GM18519 (cell line): ENCODE results near the gene TMEM232.

Experiments
- ATAC-seq: cut with Tn5 transposase; IDR thresholded peaks from one replicate; pipeline ENCODE4 v1.9.1; 2021; ENCODE audit warnings: mild to moderate bottlenecking, moderate library complexity; ENCODE audit not compliant: unreplicated experiment, low FRiP score

The TMEM232 gene

DNA sequence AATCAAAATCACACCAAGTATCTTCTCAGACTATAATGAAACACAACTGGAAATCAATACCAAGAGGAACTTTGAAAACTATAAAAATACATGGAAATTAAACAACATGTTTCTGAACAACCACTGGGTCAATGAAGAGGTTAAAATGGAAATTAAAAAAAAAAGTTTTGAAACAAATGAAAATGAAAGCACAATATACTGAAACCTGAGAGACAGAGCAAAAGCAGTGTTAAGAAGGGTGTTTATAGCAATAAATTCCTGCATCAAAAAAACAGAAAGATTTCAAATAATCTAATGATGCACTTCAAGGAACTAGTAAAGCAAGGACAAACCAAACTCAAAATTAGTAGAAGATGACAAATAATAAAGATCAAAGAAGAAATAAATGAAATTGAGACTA, 92.0 kb downstream of the TMEM232 start:
- no peak for ATAC-seq

DNA sequence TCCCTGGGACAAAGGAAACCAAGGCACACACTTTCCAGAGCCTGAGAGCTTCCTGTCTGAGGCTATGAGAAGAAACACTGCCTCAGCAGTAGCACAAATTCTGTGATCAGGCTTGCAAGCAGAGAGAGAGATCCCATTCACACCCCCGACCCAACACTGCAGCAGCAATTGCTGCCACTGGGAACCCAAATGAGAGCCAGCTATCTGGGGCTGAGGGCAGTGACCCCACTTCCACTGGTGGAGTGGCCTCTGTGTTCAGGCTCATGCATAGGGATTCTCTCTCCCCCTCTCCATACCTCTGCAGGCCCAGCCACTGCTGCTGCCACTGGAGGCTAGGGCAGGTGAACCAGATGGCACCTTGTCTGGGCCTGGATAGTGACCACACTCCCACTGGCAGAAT, 95.2 kb downstream of the TMEM232 start:
- no peak for ATAC-seq

DNA sequence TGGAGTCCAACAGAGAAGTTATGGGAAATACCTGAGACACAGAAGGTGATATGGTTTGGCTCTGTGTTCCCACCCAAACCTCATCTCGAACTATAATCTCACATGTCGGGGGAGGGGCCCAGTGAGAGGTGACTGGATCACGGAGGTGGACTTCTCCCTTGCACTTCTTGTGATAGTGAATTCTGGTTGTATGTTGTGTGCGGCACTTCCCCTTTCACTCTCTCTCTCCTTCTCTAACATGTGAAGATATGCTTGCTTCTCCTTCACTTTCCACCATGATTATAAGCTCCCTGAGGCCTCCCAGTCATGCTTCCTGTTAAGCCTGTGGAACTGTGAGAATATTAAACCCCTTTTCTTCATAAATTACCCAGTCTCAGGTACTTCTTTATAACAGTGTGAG, 96.1 kb downstream of the TMEM232 start:
- no peak for ATAC-seq

DNA sequence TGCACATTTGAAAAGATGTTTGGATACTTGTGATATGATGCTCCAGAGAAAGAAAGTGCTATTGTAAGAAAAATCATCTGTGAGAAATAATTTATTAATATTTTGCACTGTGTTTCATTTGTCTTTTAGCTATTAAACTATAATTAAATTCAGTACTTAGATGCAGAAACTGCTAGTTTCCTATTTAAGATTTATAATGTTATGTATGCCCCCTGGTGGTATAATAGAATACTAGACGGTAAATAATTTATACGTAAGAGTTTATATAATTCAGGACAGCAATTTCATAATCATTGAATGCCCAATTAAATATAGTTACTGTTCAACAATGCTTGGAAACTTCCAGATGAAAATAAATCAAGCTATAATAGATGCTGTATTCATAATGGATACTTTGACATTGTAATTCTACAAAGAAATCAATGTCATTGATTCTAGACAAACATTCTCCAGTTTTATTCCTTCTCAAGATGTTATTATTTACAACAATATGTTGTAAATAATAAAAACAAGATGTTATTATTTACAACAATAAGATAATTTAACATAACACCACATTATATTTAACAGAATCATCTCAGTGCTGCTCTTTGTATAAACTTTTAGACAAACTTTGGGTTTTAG, 101.0 kb downstream of the TMEM232 start:
- no peak for ATAC-seq

DNA sequence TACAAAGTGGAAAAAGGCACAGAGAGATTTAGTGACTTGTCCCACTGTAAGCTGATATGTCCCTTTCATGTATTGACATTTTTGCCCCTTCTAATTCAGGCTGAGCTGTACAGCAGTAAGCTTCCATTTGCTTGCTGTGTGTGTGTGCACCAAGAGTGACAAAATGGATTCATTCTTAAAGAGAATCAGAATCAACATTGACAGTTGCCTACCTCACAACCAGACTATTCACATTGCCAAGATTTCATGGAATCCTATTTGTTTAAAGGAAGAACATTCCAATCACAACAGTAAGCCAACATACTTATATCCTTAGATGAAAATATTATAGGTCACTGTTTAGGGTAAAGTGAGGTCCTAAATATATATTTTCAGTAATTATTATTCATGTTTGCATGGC, 102.6 kb downstream of the TMEM232 start:
- ATAC-seq = no peak

DNA sequence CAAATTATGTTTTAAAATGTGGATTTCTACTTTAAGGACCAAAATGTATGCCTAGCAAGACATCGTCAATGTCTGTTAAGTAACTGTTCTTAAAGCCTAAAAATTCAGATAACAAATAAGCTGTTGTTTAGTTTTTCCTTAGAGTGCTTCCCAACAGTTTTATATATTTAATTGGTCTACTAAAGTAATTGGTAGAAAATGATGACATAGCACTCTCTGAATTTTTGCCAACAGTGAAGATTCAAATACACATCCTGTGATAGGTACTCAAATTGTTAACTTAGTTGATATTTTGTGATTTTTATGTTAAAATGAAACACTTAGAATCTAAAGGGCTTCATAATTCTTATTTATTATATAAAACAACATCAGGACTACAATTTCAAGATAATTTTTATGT, 107.5 kb downstream of the TMEM232 start:
- no peak for ATAC-seq

DNA sequence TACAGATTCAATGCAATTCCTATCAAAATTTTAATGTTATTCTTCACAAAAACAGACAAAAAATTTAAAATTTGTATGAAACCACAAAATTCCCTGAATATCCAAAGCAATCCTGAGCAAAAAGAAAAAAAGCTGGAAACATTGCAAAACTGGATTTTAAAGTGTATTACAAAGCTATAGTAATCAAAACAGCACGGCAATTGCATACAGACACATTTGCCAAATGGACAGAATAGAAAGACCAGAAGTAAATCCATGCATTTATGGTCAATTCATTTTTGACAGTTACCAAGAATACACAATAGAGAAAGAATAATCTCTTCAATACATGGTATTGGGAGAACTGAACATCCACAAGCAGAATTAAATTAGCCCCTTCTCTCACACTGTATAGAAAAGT, 110.5 kb downstream of the TMEM232 start:
- no peak for ATAC-seq

DNA sequence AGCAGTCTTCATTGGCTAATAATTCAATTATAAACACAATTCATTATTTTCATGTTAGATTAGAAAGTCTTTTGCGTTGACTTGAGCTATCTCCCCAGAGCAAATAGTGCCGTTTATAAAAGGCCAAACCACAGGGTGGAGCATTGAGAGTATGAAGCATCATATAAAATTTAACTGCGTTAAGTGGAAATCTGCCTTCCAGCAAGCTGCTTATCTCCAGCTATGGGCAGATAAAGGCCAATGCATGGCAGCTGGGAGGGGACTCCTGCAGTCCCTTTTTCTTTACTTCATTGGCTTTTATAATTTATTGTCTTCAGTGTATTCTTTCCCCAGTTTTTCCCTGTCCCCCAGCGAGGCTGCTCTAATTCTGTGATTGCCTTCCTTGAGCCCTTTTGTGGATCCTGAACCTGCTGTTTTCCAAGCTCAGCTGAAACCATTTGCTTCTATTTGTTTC, 113.7 kb downstream of the TMEM232 start:
- ATAC-seq = no peak

DNA sequence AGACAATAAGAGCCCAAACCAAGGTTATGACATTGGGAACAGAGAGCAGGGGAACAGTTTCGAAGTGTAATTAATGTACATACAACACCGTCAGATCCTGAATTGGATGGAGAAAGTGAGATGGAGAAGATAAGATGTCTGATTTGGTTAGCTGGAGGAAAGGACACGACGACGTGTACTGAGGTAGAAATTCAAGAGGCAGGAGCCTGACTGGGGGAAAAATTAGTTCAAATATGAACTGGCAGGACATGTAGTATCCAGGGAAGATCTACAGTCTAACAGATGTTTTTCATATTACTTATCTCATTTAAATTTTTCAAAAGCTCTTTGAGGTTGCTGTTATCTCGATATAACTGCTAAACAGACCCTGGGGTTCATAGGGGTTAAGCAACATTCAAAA, 114.7 kb downstream of the TMEM232 start:
- no peak for ATAC-seq

DNA sequence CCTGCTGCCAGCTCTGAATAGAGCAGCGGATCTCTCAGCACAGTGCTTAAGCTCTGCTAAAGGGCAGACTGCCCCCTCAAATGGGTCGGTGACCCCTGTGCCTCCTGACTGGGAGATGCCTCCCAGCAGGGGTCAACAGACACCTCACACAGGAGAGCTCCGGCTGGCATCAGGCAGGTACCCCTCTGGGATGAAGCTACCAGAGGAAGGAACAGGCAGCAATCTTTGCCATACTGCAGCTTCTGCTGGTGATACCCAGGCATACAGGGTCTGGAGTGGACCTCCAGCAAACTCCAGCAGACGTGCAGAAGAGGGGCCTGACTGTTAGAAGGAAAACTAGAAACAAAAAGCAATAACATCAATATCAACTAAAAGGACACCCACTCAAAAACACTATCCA, 131.6 kb downstream of the TMEM232 start:
- no peak for ATAC-seq

DNA sequence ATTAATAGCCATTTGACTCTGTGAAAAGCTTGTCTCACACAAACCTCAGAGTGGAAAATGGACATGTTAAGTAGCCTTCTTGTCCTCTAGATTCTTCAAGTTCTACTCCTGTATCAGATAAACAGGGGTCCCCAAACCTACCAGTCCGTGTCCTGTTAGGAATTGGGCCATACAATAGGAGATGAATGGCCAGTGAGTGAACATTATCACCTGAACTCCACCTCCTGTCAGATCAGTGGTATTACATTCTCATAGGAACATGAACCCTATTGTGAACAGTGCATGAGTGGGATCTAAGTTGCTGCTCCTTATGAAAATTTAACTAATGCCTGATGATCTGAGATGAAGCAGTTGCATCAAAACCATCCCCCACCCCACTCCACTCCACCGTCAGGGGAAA, 136.3 kb downstream of the TMEM232 start:
- peak; percentile 82 for ATAC-seq

DNA sequence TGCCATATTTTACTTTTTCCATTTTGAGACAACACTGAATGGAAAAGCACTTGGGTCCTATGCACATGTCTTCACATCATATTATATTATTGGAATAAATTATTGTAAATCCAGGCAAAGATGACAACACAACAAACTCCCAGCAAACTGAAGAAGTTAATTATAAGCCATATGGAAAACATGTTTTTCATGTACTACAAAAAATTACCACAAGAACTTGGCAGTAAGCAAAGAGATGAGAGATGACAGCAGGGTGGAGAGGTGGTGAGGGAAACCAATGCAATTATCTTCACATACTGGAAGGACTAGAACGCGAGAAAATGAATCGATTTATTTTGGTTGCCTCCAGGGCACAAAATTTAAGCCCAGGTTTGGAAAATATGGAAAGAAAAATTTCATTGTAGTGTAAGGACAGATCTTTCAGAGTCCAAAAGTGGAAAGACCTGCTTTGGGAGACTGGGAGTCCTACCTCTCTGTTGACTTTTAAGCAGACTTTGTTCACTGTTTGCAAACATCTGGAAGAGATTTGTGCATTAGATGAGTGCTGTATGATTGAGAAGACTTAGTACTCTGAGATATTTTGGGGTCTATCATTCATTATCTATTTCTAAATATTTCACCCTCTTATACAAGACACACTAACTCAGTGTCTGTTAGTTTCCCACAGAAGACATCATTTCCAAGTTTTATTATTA, 138.0 kb downstream of the TMEM232 start:
- no peak for ATAC-seq

DNA sequence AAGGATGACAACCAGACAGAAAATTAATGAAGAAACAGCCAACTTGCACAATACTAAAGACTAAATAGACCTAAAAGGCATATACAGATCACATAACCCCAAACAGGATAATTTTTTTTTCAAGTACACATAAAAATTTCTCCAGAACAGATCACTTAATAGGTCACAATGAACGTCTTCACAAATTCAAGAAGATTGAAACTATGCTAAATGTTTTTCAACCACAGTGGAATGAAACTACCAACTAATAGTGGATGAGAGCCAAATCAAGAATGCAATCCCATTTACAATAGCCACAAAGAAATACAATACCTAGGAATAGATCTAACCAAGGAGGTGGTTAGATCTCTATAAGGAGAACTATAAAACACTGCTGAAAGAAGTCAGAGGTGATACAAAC, 145.8 kb downstream of the TMEM232 start:
- no peak for ATAC-seq

DNA sequence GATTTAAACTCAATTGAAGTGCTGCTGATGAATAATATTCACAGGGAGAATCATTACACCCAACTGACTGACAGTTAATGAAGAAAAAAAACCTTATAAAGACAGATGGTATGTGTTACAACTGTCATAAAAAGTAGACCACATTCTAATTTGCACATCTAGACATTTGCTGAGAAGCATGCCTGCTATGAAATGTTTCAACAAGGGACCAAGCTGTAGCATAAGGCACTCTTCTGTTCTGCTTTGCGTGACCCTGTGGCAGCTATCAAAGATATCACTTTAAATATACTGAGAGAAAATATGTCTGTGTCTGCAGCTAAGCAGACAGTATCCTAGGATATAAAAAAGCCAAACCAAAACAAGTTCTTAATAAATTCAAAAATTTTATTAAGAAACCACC, 153.7 kb downstream of the TMEM232 start:
- no peak for ATAC-seq

DNA sequence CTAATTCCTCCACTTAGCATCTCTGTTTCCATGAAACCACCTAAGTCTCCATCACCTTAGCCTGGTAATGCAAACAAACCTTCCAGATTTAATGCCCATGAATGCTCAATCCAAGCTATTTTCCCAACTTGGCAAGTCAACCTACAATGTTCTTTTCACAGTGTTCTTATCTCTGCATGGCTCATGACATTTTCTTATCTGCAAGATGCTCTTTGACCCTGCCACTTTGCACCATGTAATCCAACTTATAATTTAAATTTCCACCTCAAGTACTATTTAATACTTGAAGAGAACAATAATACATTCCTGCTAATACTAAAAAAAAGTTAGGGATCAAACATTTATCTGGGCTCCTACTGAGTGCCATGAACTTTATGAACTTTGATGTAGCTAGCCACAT, 164.3 kb downstream of the TMEM232 start:
- no peak for ATAC-seq

DNA sequence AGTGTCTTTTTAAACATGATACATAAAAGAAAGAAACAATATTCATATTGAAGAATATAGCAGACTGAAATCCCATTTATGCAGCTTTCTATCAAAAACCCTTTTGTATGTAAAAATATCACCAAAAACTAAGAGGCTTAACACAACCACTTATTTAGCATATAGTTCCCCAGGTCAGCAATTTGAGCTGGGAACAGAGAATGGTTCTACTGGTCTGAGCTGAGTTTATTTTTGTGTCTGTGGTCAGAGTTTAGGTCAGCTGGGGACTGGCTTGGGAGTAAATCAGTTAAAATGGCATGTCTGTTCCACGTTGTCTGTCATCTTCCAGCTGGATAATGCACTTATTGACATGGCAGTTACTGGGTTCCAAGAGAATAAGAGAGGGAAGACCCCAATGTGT, 165.0 kb downstream of the TMEM232 start:
- no peak for ATAC-seq

DNA sequence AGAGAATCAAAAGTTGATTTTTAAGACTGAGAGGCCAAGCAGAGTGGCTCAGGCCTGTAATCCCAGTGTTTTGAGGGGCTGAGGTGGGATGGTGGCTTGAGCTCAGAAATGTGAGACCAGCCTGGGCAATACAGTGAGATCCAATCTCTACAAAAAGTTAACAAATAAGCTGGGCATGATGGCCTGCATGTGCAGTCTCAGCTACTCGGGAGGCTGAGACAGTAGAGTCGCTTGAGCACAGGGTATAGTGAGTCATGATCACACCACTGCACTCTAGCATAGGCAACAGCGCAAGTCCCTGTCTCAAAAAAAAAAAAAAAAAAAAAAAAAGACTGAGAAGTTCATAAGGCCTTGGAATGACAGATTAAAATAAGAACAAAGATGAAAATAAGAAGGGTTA, 177.2 kb downstream of the TMEM232 start:
- ATAC-seq = no peak

DNA sequence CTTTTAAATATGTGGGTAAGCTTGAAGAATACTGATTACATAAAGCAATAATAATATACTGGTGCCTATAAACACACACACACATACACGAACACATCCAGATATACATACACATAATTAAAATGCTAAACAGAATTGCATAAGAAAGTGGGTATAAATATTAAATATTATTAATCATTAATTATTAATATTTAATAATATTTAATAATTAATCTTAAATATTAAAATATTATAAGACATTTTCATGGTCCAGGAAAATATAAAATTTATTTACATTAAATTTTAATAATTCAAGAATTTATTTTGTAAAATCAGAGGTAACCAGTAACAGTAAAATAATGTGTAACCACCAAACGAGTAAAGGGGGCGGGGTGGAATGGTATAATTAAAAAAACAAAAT, 178.3 kb downstream of the TMEM232 start:
- no peak for ATAC-seq

DNA sequence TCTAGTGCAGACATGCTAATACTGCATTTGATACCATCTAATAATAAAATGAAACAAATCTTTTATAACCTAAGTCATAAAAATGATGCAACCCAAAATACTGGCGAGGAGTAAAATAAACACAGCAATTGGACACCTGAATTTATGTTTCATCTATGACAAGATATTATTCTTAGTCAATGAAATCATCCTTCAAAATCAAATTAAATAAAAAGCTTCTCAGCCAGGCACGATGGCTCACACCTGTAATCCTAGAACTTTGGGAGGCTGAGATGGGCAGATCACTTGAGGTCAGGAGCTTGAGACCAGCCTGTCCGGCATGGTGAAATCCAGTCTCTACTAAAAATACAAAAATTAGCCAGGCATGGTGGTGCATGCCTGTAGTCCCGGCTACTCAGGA, 179.0 kb downstream of the TMEM232 start:
- ATAC-seq = no peak

DNA sequence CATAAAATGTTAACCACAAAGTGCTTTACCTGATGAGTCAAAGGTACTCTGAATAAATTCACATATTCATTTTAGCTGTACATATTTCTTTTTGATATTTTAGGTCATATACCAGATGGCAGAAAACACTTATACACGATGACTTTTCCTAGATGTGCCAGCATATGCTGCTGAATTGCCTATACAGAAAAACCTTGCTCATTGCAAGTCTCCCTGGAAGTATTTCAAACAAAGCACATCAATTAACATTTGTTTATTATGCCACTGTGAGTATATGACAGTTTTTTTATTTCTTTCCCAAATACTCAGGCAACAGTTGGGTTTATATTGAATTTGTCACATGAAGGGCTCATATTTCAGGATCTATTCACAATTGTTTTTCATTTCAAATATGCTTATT, 180.8 kb downstream of the TMEM232 start:
- no peak for ATAC-seq

DNA sequence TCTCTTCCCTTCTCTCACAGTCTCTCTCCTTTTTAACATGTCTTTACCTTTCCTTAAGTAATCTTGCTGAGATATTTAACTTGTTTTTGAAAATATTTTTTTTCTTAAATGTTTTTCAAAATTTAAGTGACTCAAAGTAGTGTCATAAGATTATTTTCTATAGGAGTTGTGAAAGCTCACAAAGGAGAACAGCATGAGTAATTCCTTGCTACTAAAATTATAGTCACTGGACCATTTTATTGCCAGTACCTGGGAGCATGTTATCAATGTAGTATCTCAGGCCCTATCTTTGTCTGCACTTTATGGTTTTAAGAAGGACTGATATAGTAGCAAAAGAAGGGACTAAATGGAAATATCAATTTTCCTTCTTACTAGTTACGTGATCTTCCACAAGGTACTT, 181.9 kb downstream of the TMEM232 start:
- no peak for ATAC-seq

DNA sequence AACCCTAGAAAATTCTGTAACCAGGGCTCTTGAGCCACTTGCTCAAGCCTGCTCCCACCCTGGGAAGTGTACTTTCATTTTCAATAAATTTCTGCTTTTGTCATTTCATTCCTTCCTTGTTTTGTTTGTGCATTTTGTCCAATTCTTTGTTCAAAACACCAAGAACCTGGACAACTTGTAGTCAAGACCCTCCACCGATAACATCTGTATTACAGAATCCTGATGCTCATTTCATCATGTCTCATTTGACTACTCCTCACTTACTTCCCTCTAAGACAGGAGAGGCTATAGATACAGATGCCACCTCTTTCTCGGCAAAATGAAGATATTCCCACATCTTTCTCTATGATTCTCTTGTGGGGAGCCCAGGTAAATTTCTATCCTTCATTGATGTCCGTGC, 183.5 kb downstream of the TMEM232 start:
- no peak for ATAC-seq
